ENCODE measurements around the gene JAML.

The JAML gene

GRCh38 chr11:118151431-118151830 lies 73.4 kb downstream of the JAML start:
- H3K9me3 ChIP-seq (ENCODE audit: control insufficient read depth, insufficient read depth, low read length), result no peaks in the 10 kb centered on the region
- peaks cover 27% of the 10 kb centered on the region for H3K4me1 ChIP-seq (ENCODE audit: insufficient read depth, low read length)
- H3K9ac ChIP-seq (ENCODE audit: low read depth, low read length), result no peak overlapping the region

DNA sequence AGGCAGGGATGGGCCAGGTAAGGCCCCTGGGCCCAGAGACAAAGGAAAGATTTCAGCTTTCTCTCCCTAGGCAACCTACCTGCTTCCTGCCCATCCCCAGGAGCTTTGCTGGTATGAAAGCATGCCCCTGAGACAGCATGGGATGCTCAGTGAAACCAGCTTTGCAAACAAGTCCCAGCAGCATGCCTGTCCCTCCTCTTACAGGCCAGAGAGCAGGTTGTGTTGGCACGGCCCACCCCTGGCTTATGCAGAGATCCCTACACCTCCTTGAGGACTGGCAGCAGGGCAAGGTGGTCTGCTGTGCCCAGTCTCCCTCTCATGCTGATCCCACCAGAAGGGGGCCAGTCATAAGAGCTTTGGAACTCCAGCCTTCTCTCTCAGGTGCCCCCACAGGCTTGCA lies 75.3 kb downstream of the JAML start:
- Histone ChIP-seq H3K4me1 (ENCODE audit: insufficient read depth, low read length) (peaks cover 14% of the 10 kb centered on the region), H3K9ac (ENCODE audit: low read depth, low read length) (no peak overlapping the region), H3K9me3 (ENCODE audit: control insufficient read depth, insufficient read depth, low read length) (no peaks in the 10 kb centered on the region), H3K36me3 (ENCODE audit: insufficient read depth, low read length) (no peaks in the 10 kb centered on the region)

More at GRCh38 chr11:118151431-118151830, 73.4 kb downstream of the JAML start:
- no peaks in the 10 kb centered on the region for H3K36me3 ChIP-seq (ENCODE audit: insufficient read depth, low read length)

DNA sequence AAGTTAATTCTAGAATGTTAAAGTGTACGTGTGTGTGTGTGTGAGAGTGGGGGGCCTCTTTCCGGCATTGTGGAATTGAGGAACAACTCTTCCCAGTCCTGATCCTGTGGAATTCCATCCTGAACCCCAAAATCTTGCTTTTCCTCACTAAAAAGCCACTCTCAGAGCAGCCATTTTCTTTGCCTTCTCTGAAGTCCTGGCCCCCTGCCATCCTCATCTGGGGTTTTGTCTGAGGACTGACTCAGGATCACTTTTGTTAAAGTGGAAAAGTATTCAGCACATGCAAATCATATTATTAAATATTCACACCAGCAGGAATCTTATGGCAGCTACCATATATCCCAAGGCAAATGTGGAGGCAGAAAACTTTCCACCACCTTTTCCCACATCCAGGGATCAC lies 76.0 kb downstream of the JAML start:
- Histone ChIP-seq H3K9ac (ENCODE audit: low read depth, low read length) (no peak overlapping the region), H3K36me3 (ENCODE audit: insufficient read depth, low read length) (no peaks in the 10 kb centered on the region), H3K4me1 (ENCODE audit: insufficient read depth, low read length) (peaks cover 8% of the 10 kb centered on the region), H3K9me3 (ENCODE audit: control insufficient read depth, insufficient read depth, low read length) (no peaks in the 10 kb centered on the region)

GRCh38 chr11:118148240-118148639 lies 76.6 kb downstream of the JAML start:
- Histone ChIP-seq H3K9ac (ENCODE audit: low read depth, low read length) (no peak overlapping the region), H3K9me3 (ENCODE audit: control insufficient read depth, insufficient read depth, low read length) (no peaks in the 10 kb centered on the region), H3K4me1 (ENCODE audit: insufficient read depth, low read length) (peaks cover 6% of the 10 kb centered on the region), H3K36me3 (ENCODE audit: insufficient read depth, low read length) (no peaks in the 10 kb centered on the region)

DNA sequence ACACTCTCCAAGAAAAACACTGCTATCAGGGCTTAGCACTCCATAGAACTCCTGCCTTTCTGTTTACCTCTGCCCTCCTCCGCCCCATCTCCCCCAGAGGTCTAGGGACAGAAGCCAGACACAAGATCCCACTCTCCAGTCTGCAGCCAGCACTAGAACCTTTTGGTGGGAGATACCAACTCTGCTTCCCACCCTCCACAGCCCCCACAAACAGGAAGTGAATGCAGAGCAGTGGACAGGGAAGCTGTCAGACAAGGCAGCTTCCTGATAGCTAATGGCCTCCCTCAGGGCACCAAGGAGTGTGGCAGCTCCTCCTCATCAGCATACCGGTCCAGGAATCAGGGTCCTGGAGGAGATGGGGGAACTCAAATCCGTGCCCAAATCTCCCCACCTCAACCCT lies 77.3 kb downstream of the JAML start:
- H3K36me3 ChIP-seq (ENCODE audit: insufficient read depth, low read length), result no peaks in the 10 kb centered on the region
- H3K9me3 ChIP-seq (ENCODE audit: control insufficient read depth, insufficient read depth, low read length), result no peaks in the 10 kb centered on the region
- peaks cover 6% of the 10 kb centered on the region for H3K4me1 ChIP-seq (ENCODE audit: insufficient read depth, low read length)
- no peak overlapping the region for H3K9ac ChIP-seq (ENCODE audit: low read depth, low read length)

DNA sequence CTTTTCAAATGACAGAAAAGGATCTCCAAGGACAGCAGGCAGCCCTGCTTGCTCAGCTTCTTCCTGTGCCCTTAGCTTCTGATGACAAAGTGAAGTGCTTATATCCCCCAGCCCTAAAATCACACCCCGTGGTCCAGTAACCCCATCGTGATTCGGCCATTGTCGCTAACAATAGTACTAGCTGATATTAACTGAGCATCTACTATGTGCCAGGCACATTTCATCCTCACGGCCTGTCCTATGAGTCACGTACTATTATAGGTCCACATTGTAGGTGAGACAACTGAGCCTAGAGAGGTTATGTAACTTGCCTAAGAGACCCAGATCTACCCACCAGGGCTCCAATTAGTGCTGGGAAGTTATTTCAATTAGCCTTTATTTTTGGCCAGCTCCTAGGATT lies 78.3 kb downstream of the JAML start:
- no peaks in the 10 kb centered on the region for H3K9me3 ChIP-seq (ENCODE audit: control insufficient read depth, insufficient read depth, low read length)
- H3K36me3 ChIP-seq (ENCODE audit: insufficient read depth, low read length), result no peaks in the 10 kb centered on the region
- peak overlapping the region; percentile 61; the same call in 1 of the 2 replicates for H3K9ac ChIP-seq (ENCODE audit: low read depth, low read length)
- H3K4me1 ChIP-seq (ENCODE audit: insufficient read depth, low read length), result peaks cover 6% of the 10 kb centered on the region

DNA sequence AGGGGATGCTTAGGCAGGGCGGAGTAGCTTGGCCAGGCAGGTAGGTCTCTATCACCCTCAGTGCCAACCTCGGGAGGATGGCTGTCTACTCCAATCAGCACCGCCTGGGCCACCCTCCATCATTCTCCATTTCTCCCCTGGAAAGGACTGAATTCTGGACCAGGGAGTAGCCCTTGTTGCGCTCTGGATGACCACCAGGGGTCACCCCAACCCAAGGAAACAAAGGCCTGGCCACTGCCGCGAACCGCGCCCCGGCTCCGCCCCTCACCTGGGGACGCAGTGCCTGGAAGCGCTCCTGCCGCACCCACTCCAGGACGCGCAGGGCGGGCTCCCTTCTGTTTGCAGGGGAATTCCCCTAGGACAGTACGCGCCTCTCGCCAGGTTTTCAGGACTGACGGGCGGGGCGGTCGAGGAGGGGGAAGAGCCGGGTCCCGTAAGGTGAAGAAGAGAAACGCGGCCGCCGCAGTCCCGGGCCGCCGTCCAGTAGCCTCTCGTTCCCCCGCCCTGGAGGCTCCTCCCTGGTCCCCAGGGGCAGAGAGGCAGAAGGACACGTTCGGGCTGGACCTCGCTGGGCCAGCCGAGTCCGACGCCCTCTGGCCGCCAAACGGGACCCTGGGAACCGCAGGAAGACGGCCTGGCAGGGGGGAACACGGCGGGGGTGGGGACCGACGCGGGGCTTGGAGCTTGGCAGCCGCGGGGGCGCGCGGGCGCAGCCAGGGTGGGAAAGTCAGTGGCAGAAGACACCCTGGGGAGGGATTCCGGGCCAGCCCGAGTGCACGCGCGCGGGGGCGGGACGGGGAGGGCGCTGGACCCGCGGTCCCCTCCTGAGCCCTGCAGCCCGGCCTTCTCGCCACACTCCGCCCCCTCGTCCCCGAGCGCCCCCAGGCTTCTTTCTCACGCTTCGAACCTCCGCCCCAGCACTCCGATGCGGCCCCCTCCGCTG lies 79.3 kb downstream of the JAML start:
- peak overlapping the region; percentile 61; the same call in 1 of the 2 replicates for H3K9ac ChIP-seq (ENCODE audit: low read depth, low read length)

DNA sequence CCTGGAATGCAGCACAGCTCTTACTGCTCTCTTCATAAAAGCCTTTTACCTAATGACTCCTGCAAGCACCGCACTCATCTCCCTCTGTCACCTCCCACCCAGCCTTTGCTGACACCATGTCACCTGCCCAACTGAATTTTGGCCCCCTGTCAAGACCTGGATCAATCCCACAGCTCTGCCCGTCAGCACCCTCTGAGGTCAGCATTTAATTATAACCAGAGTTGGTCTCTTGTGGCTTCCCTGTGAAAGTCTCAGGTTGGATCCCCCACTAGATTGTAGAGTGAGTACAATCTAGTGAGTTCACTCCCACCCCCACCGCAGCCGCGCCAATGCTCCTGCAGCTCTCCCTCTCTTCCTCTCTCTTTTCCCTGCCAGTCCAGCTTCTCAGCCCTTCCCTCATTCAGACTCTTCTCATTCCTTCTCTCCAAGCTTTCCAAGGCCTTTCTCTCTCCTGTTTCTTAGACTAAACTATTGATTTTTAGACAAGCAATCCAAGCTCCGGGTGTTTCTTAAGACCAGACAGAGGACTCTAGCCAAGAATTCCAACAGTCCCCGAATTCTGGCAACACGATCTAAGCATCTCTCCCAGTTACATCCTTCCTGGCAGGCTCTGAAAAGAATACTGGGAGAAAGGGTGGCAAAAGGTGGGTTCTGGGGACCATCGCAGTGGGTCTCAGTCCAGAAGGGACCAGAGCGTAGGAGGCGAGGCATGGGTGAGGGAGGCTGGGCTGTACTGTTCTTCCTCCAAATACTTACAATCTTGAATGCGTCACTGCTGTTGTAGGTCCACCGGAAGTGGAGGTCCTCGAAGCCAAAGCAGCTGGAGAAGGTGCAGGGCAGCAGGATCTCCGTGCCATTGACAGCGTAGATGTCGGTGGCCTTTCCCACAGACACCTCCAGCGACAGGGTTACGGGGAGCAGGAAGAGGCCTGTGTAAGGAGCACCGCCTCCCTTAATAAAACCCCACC lies 80.2 kb downstream of the JAML start:
- H3K9ac ChIP-seq (ENCODE audit: low read depth, low read length), result no peak overlapping the region
- H3K4me1 ChIP-seq (ENCODE audit: insufficient read depth, low read length), result peaks cover 6% of the 10 kb centered on the region
- H3K9me3 ChIP-seq (ENCODE audit: control insufficient read depth, insufficient read depth, low read length), result no peaks in the 10 kb centered on the region
- H3K36me3 ChIP-seq (ENCODE audit: insufficient read depth, low read length), result no peaks in the 10 kb centered on the region

More for the DNA sequence above, 79.3 kb downstream of the JAML start:
- H3K4me1 ChIP-seq (ENCODE audit: insufficient read depth, low read length), result peaks cover 6% of the 10 kb centered on the region
- H3K9me3 ChIP-seq (ENCODE audit: control insufficient read depth, insufficient read depth, low read length), result no peaks in the 10 kb centered on the region
- H3K36me3 ChIP-seq (ENCODE audit: insufficient read depth, low read length), result no peaks in the 10 kb centered on the region
